Left hindlimb (tissue), 1 donor: ENCODE measurements around the gene LIPC.

Source experiments
- DNase-seq: peaks from one replicate; pipeline ENCODE4 v3.0.0-alpha.2; 2018

LIPC gene

DNA sequence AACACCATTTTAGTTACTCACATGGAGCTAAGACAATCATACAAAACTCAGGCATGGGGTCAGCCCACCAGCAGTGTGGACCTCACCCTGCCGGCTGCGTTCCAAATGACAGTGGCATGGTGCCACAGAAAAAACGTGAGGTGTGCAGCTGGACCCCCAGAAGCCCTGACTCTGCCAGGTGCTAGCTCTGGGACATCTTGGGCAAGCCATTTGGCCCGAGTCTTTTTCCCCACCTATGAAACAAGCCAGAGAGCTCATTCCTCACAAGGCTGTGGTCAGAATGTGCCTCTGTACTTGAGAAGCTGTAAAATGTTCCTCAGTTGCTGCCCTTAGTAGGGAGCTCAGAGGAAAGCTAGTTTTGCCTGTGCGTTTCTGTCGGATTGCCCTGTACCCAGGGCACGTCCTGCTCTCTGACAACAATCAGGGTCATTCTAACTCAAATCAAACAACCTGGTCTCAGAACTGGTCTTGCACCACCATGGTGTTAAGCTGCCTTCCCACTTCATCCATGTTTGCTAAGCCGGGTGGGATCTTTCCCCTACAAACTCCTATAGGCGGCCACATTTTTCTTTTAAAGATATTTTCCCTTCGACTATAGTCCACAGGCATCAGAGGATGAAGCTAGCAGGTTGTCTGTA is 44.9 kb downstream of the LIPC start:
- DNase-seq, result no peak

DNA sequence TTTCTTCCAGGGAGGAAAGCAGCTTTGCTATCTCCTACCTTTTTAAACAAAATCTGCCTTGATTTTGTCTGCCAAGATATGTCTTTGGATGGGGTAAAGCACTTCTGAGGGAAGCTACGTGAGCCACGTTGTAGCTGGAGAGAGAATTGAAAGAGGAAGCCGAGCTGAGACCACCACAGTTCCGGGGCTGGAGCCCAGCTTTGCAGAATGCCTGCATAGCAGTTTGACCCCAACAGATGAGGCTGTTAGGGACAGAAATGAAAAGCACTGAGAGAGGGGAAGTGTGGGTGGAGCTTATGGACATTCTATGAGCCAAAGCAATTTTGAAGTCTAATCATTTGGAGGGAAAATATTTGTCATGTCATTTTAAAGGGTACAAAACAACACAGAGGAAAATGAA is 45.4 kb downstream of the LIPC start:
- DNase-seq, result no peak

- DNase-seq, result no peak
These were observed 46.2 kb downstream of the LIPC start for GRCh38 chr15:58478035-58478434.

GRCh38 chr15:58478579-58478978 is 46.8 kb downstream of the LIPC start:
- no peak for DNase-seq

DNA sequence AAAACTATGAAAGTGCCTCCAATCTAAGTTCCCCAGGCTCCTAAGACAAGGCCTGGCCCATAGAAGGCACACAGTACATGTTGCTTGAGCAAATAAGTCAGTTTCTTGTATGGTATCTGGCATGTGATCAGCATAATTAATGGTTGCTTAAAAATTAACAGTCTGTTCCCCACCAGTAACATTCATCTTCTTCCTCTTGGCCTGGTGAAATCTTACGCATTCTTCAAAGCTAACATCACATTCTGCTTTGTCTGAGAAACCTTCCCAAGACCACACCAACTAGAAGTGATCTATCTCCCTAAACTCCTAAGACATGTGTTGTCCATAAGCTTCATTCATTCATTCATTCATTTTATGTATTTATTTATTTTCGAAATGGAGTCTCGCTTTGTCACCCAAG is 48.1 kb downstream of the LIPC start:
- no peak for DNase-seq

DNA sequence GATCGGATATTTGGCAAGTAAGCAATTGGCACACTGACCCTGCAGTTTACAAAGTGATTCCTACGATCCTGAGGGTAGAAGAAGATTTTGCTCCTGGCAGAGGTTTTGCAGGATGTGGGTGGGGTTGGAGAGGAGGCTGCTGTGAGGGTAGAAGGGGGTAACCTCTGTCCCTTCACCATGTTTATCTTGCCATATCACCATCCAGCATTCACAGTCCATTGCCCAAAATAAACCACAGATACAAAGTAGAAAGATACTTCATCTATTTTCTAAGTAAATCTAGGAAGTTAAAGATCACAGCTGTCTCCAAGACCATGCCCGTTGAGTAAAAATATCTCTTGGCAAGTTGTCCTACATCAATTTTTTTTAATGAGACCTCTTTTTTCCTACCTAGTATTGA is 51.6 kb downstream of the LIPC start:
- no peak for DNase-seq

GRCh38 chr15:58484791-58485600 is 53.2 kb downstream of the LIPC start:
- DNase-seq, result no peak

GRCh38 chr15:58486062-58486461 is 54.3 kb downstream of the LIPC start:
- no peak for DNase-seq

GRCh38 chr15:58486564-58486963 is 54.8 kb downstream of the LIPC start:
- DNase-seq, result no peak

GRCh38 chr15:58487041-58487723 is 55.4 kb downstream of the LIPC start:
- DNase-seq, result no peak

GRCh38 chr15:58487724-58488120 is 55.9 kb downstream of the LIPC start:
- DNase-seq, result no peak

DNA sequence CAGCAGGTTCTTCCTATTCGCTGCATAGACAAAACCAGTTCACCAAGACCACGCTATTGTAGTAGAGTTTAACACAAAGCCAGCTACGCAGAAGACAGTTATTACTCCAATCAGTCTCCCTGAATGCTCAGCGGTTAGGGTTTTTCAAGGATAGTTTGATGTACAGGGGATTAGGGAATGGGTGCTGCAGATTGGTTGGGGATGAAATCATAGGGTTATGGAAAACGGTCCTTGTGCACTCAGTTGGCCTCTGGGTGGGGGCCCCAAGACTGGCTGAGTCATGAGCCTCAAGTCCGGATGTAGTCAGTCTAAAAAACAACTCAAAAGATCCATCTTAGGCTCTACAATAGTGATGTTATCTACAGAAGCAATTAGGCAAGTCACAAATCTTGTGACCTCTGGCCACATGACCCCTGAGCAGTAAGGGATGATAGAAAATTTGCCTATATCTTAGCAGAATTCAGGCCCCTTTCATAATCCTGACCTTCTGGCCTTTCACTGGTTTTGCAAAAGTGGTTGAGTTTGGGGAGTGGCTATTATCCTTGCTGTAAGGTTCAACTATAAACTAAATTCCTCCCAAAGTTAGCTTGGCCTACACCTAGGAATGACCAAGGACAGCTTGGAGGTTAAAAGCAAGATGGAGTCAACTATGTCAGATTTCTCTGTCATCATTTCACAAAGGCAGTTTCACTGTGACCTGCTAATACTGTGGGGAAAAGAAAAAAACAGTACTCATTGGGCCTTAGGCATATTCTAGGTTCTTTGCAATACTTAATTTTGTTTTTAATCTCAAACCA is 57.7 kb downstream of the LIPC start:
- no peak for DNase-seq

- no peak for DNase-seq
These were observed 58.5 kb downstream of the LIPC start for GRCh38 chr15:58490086-58490887.

GRCh38 chr15:58490888-58491473 is 59.2 kb downstream of the LIPC start:
- no peak for DNase-seq

DNA sequence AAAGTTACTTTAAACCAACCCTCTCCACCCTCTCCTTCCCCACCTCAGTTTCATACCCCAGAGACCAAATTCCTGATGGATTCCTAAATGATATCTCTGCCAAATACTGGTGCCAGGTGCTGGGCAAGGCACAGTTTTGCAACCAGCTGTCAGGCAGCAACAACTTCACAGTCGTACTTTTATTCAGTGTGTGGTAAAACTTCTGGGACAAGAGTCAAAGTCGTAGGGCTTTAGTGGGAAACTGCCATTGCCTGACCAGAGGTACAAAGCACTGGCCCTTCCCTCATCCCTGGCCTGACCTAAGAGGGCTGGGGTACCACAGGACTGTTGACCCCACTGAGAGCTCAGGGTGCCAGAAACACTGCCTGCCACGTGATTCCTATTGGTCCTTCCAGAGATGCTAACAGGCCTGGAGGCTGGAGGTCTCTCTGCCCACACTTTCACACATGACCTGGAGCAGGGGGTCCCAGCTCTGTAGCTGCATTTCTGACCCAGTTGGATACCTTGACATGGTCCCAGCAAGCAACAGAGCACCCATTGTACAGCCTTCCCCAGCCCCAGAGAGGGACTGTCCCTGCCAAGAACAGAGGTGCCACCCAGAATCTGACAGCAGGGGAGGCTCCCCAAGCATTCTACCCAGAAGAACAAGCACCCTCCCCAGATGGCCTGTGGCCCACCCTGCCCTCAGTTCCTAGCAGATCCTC is 59.9 kb downstream of the LIPC start:
- no peak for DNase-seq

GRCh38 chr15:58492661-58493397 is 61.0 kb downstream of the LIPC start:
- DNase-seq, result no peak

- no peak for DNase-seq
These were observed 62.8 kb downstream of the LIPC start for GRCh38 chr15:58494567-58494966.

GRCh38 chr15:58495891-58496408 is 64.2 kb downstream of the LIPC start:
- DNase-seq, result no peak

- DNase-seq, result no peak
These were observed 65.4 kb downstream of the LIPC start for GRCh38 chr15:58497046-58497785.
